HepG2 (cell line): ENCODE results near the gene RETREG2.

ENCODE experiments used
- CAMTA2 ChIP-seq: sonication (generic); formaldehyde crosslinking; IDR thresholded peaks from 2 replicates; pipeline ENCODE4 v1.4.0; 2020; ENCODE audit warnings: mild to moderate bottlenecking, missing genetic modification reagents, borderline replicate concordance
- MBD4 ChIP-seq: IDR thresholded peaks from 2 replicates; pipeline ENCODE4 v1.6.1; 2012; ENCODE audit warnings: low read length, inconsistent platforms, borderline replicate concordance
- POLR2AphosphoS5 ChIP-seq: IDR thresholded peaks from 2 replicates; pipeline ENCODE4 v1.6.1; 2012; ENCODE audit warnings: low read depth, low read length
- TAF1 ChIP-seq: sonication (generic); formaldehyde crosslinking; IDR thresholded peaks from 2 replicates; pipeline ENCODE4 v1.4.0; 2020; ENCODE audit warnings: missing genetic modification reagents

GRCh38 chr2:219131744-219132143, 46.3 kb upstream of the RETREG2 start:
- no peak for TF ChIP-seq TAF1 (CRISPR knock-in tag)
- no peak for TF ChIP-seq MBD4
- TF ChIP-seq CAMTA2 (CRISPR knock-in tag) = no peak
- TF ChIP-seq POLR2AphosphoS5 = no peak
